GM23338 (cell line): ENCODE measurements around the gene CKMT1A. TPM values are rescaled to one million over a fixed set of nuclear protein-coding genes. Genes with fewer than 3 reads are reported as not detected.
"Not testable (repeated sequence)": the region's sequence is repeated elsewhere in the genome, so short reads cannot be mapped to it uniquely, and the experiment has no call there.

Experiments
- ATAC-seq: fragments of 200-7000 bp; cut with Tn5 transposase; 3 replicates; pipeline ENCODE4 v1.9.1; 2020
- DNase-seq: peaks from one replicate; pipeline ENCODE4 v3.0.0-alpha.2; 2015; ENCODE audit warnings: low spot score
- H2AFZ ChIP-seq: fragments of 200-600 bp; sonication (generic); 2 replicates; pipeline ENCODE4 v1.8.0; 2016; ENCODE audit warnings: antibody characterized with exemption, mild to moderate bottlenecking, moderate library complexity
- H3F3A ChIP-seq: fragments of 200-600 bp; sonication (generic); replicated peaks from 2 replicates; pipeline ENCODE4 v1.8.0; 2017; ENCODE audit warnings: antibody characterized with exemption, mixed run types, low read depth
- H3K27ac ChIP-seq: fragments of 200-600 bp; sonication (generic); 2 replicates; pipeline ENCODE4 v1.6.1; 2016; ENCODE audit warnings: low read depth
- H3K27me3 ChIP-seq: fragments of 200-600 bp; sonication (generic); 2 replicates; pipeline ENCODE4 v1.8.0; 2016; ENCODE audit warnings: mild to moderate bottlenecking, mixed run types, moderate library complexity; ENCODE audit not compliant: insufficient read depth
- H3K36me3 ChIP-seq: fragments of 200-600 bp; sonication (generic); 2 replicates; pipeline ENCODE4 v1.8.0; 2016; ENCODE audit warnings: mild to moderate bottlenecking; ENCODE audit not compliant: insufficient read depth
- H3K4me1 ChIP-seq: fragments of 200-600 bp; sonication (generic); 2 replicates; pipeline ENCODE4 v1.8.0; 2016; ENCODE audit warnings: mild to moderate bottlenecking, moderate library complexity; ENCODE audit not compliant: insufficient read depth
- H3K4me2 ChIP-seq: fragments of 200-600 bp; sonication (generic); 2 replicates; pipeline ENCODE4 v1.7.1; 2017; ENCODE audit warnings: mixed run types
- H3K4me3 ChIP-seq: fragments of 200-600 bp; sonication (generic); 2 replicates; pipeline ENCODE4 v1.6.1; 2016; ENCODE audit warnings: mixed run types
- H3K79me2 ChIP-seq: fragments of 200-600 bp; sonication (generic); replicated peaks from 2 replicates; pipeline ENCODE4 v1.8.0; 2017; ENCODE audit warnings: mild to moderate bottlenecking; ENCODE audit not compliant: insufficient read depth
- H3K9me2 ChIP-seq: fragments of 200-600 bp; sonication (generic); 2 replicates; pipeline ENCODE4 v1.8.0; 2017; ENCODE audit not compliant: insufficient read depth
- H4K20me1 ChIP-seq: fragments of 200-600 bp; sonication (generic); replicated peaks from 2 replicates; pipeline ENCODE4 v1.8.0; 2017; ENCODE audit warnings: mild to moderate bottlenecking; ENCODE audit not compliant: insufficient read depth
- H3K27ac Mint-ChIP-seq: 2 replicates; pipeline ENCODE4 v1.8.0; 2020; ENCODE audit warnings: inconsistent platforms, mild to moderate bottlenecking, moderate library complexity, mixed read lengths
- H3K27me3 Mint-ChIP-seq: 3 replicates; pipeline ENCODE4 v1.8.0; 2022; ENCODE audit warnings: low read depth, mild to moderate bottlenecking, moderate library complexity, mixed read lengths, inconsistent platforms; ENCODE audit not compliant: insufficient read depth, poor library complexity
- H3K36me3 Mint-ChIP-seq: 3 replicates; pipeline ENCODE4 v1.8.0; 2021; ENCODE audit warnings: low read depth, mild to moderate bottlenecking, inconsistent platforms, moderate library complexity, mixed read lengths
- H3K4me1 Mint-ChIP-seq: 3 replicates; pipeline ENCODE4 v1.8.0; 2020; ENCODE audit warnings: mild to moderate bottlenecking, inconsistent platforms, mixed read lengths
- H3K4me3 Mint-ChIP-seq: 3 replicates; pipeline ENCODE4 v1.8.0; 2021; ENCODE audit warnings: moderate library complexity, mild to moderate bottlenecking, inconsistent platforms, mixed read lengths
- H3K9me3 Mint-ChIP-seq: 3 replicates; pipeline ENCODE4 v1.8.0; 2020; ENCODE audit warnings: moderate library complexity, mild to moderate bottlenecking, inconsistent platforms, mixed read lengths
- CREB1 ChIP-seq: fragments of 250-450 bp; sonication (Bioruptor Pico); IDR thresholded peaks from 2 replicates; pipeline ENCODE4 v1.5.0; 2020; ENCODE audit warnings: low read depth, mild to moderate bottlenecking, moderate library complexity
- CTCF ChIP-seq, 2 experiments: fragments of 200-600 bp in 1 of 2; sonication (generic) in 1 of 2; conservative IDR thresholded peaks; 2 replicates each; pipeline versions ENCODE4 v1.5.1 to v1.6.1; 2016 to 2017; ENCODE audit warnings: antibody characterized with exemption in 2 of 2, low read depth in 2 of 2, mild to moderate bottlenecking in 2 of 2, moderate library complexity in 1 of 2
- ETS1 ChIP-seq: IDR thresholded peaks from 2 replicates; pipeline ENCODE4 v1.6.1; 2016; ENCODE audit warnings: antibody characterized with exemption
- EZH2 ChIP-seq: fragments of 200-600 bp; sonication (generic); IDR thresholded peaks from one replicate; pipeline ENCODE4 v1.8.0; 2017; ENCODE audit warnings: antibody characterized with exemption, mild to moderate bottlenecking, low read depth; ENCODE audit not compliant: unreplicated experiment
- EZH2phosphoT487 ChIP-seq: fragments of 200-600 bp; sonication (generic); IDR thresholded peaks from one replicate; pipeline ENCODE4 v1.8.1; 2018; ENCODE audit warnings: antibody characterized with exemption; ENCODE audit not compliant: unreplicated experiment
- JUNB ChIP-seq: IDR thresholded peaks from one replicate; pipeline ENCODE4 v1.6.1; 2016; ENCODE audit warnings: antibody characterized with exemption; ENCODE audit not compliant: unreplicated experiment
- NANOG ChIP-seq: IDR thresholded peaks from 2 replicates; pipeline ENCODE4 v1.6.1; 2016; ENCODE audit warnings: antibody characterized with exemption, borderline replicate concordance
- POLR2AphosphoS5 ChIP-seq: IDR thresholded peaks from 2 replicates; pipeline ENCODE4 v1.6.1; 2016; ENCODE audit warnings: antibody characterized with exemption, low read depth
- REST ChIP-seq: IDR thresholded peaks from one replicate; pipeline ENCODE4 v1.6.1; 2018; ENCODE audit warnings: antibody characterized with exemption; ENCODE audit not compliant: unreplicated experiment
- STAT1 ChIP-seq: IDR thresholded peaks from one replicate; pipeline ENCODE4 v1.6.1; 2016; ENCODE audit warnings: antibody characterized with exemption; ENCODE audit not compliant: unreplicated experiment
- ZNF331 ChIP-seq: fragments of 250-450 bp; sonication (Bioruptor Pico); IDR thresholded peaks from 2 replicates; pipeline ENCODE4 v1.5.0; 2020; ENCODE audit warnings: low read depth, mild to moderate bottlenecking, moderate library complexity
- long read RNA-seq: library from polyadenylated mRNA; unstranded; transcript quantifications from one replicate; pipeline ENCODE4 v2.0.0, GENCODE V29; 2020; ENCODE audit not compliant: unreplicated experiment
- polyA plus RNA-seq: library from polyadenylated mRNA; unstranded; fragments of >200 nt; fragmentation: Nextera tagmentation; extraction: Ambion mirVana; gene quantifications from 2 replicates; pipeline ENCODE4 v1.2.1, GENCODE V29; 2016
- total RNA-seq: library from RNA; depleted of rRNA; stranded (reverse); fragments of >200 nt; shearing (Covaris generic); gene quantifications from 2 replicates; pipeline ENCODE4 v1.2.3, GENCODE V29; 2014; rRNA removed

Gene CKMT1A
- total RNA-seq (16.0 and 27.3 TPM in 2 replicates), polyA plus RNA-seq (30.9 and 31.1 TPM in 2 replicates)
- long read RNA-seq, transcript CKMT1A-202 (9 exons, 1,911 nt), result major isoform, 41 of 49 reads
- long read RNA-seq, partial matches to known transcripts, result 1 of 49 reads
- long read RNA-seq, other reads (novel, unspliced or antisense), result 4 of 49 reads

- not testable (repeated sequence) for H2AFZ ChIP-seq, H4K20me1 ChIP-seq, H3K4me1 Mint-ChIP-seq, H3K9me3 Mint-ChIP-seq, H3K27me3 ChIP-seq, H3K27ac ChIP-seq, H3K4me3 ChIP-seq, H3K36me3 ChIP-seq, H3K27ac Mint-ChIP-seq, H3F3A ChIP-seq, H3K9me2 ChIP-seq, H3K4me3 Mint-ChIP-seq, H3K4me2 ChIP-seq, DNase-seq, H3K27me3 Mint-ChIP-seq, H3K4me1 ChIP-seq, H3K79me2 ChIP-seq
- H3K36me3 Mint-ChIP-seq, result peaks cover 12% of the 10 kb centered on the region
- peak; percentile 81 for ATAC-seq
Observed at GRCh38 chr15:43693148-43694022, at the start of gene CKMT1A. TSS of gene CKMT1A (plus strand) at chr15:43693859. CDS start at chr15:43694051, 192 bp downstream.

- H3K9me2 ChIP-seq, result no peaks in the 10 kb centered on the region
- H3K4me1 Mint-ChIP-seq, result no peaks in the 10 kb centered on the region
- peaks cover 35% of the 10 kb centered on the region for H3K36me3 Mint-ChIP-seq
- no peak within 1 kb of the TSS for H3K4me3 Mint-ChIP-seq
- no peak within 1 kb of the TSS for H2AFZ ChIP-seq
- no peaks in the 10 kb centered on the region for H3K79me2 ChIP-seq
- H4K20me1 ChIP-seq, result no peaks in the 10 kb centered on the region
- no peaks in the 10 kb centered on the region for H3K27me3 ChIP-seq
- H3K27ac ChIP-seq, result no peak within 1 kb of the TSS
- no peaks in the 10 kb centered on the region for H3F3A ChIP-seq
- H3K9me3 Mint-ChIP-seq, result peaks cover 26% of the 10 kb centered on the region
- DNase-seq, result peak; percentile 34
- no peak within 1 kb of the TSS for H3K4me3 ChIP-seq
- no peak within 1 kb of the TSS for H3K4me2 ChIP-seq
- H3K4me1 ChIP-seq, result no peaks in the 10 kb centered on the region
- no peaks in the 10 kb centered on the region for H3K27me3 Mint-ChIP-seq
- no peak within 1 kb of the TSS for H3K27ac Mint-ChIP-seq
- peak; percentile 81 for ATAC-seq
- H3K36me3 ChIP-seq, result no peaks in the 10 kb centered on the region; the same call in 1 of the 2 replicates
- no peak for TF ChIP-seq EZH2
- TF ChIP-seq STAT1, result no peak
- no peak for TF ChIP-seq NANOG
- no peak for TF ChIP-seq CREB1 (CRISPR knock-in tag)
- no peak for TF ChIP-seq JUNB
- TF ChIP-seq EZH2phosphoT487, result no peak
- no peak for TF ChIP-seq CTCF (conservative IDR thresholded peaks at IDR 0.05; ENCODE audit: low read depth in 2 of 2)
- no peak for TF ChIP-seq ETS1
- no peak for TF ChIP-seq ZNF331
- TF ChIP-seq REST, result no peak
- TF ChIP-seq POLR2AphosphoS5, result no peak
Observed at GRCh38 chr15:43648649-43649429, 44.8 kb upstream of the CKMT1A start, which contains the start of gene CATSPER2. TSS of gene CATSPER2 (minus strand) at chr15:43648844. CDS start at chr15:43648061, 783 bp downstream.
